CD4-positive, alpha-beta T cell treated with Interleukin-12 subunit alpha and Interleukin-12 subunit beta, for 1 hour (primary cell): Measurements from ENCODE around the gene MRPL46.
"Not testable (repeated sequence)": the region's sequence is repeated elsewhere in the genome, so short reads cannot be mapped to it uniquely, and the experiment has no call there.

Experiments used
- DNase-seq: peaks from one replicate; pipeline ENCODE4 v3.0.0-alpha.2; 2020

MRPL46 gene

GRCh38 chr15:88477126-88477525 is 9.9 kb upstream of the MRPL46 start:
- DNase-seq, result no peak

- DNase-seq, result peak; percentile 40
These were observed 9.5 kb upstream of the MRPL46 start for GRCh38 chr15:88476635-88477060.

GRCh38 chr15:88473661-88474293 is 6.6 kb upstream of the MRPL46 start:
- DNase-seq, result not testable (repeated sequence)

- DNase-seq, result no peak
These were observed 5.0 kb upstream of the MRPL46 start for GRCh38 chr15:88472225-88472624.

- DNase-seq, result no peak
These were observed 3.6 kb upstream of the MRPL46 start for GRCh38 chr15:88470625-88471372.

GRCh38 chr15:88469321-88469720 is 2.1 kb upstream of the MRPL46 start:
- no peak for DNase-seq

- not testable (repeated sequence) for DNase-seq
These were observed 1.5 kb upstream of the MRPL46 start for GRCh38 chr15:88468721-88469120.

- no peak for DNase-seq
These were observed 844 bp upstream of the MRPL46 start for GRCh38 chr15:88467935-88468528.

- DNase-seq, result no peak
These were observed 1.5 kb downstream of the MRPL46 start for GRCh38 chr15:88465633-88466224.

- no peak for DNase-seq
These were observed 3.2 kb downstream of the MRPL46 start for GRCh38 chr15:88463870-88464532.

- DNase-seq, result no peak
These were observed 10.5 kb downstream of the MRPL46 start for GRCh38 chr15:88456733-88457132.

GRCh38 chr15:88454867-88455810 is 12.0 kb downstream of the MRPL46 start:
- DNase-seq, result peak; percentile 24

- no peak for DNase-seq
These were observed 13.0 kb downstream of the MRPL46 start for GRCh38 chr15:88454236-88454635.

GRCh38 chr15:88453651-88454050 is 13.5 kb downstream of the MRPL46 start:
- no peak for DNase-seq

- peak; percentile 33 for DNase-seq
These were observed 16.9 kb downstream of the MRPL46 start for GRCh38 chr15:88450125-88450798.

- DNase-seq, result no peak
These were observed 17.6 kb downstream of the MRPL46 start for GRCh38 chr15:88449581-88449980.

GRCh38 chr15:88448991-88449461 is 18.2 kb downstream of the MRPL46 start:
- DNase-seq, result no peak

- DNase-seq, result no peak
These were observed 19.4 kb downstream of the MRPL46 start for GRCh38 chr15:88447741-88448140.

GRCh38 chr15:88447206-88447605 is 20.0 kb downstream of the MRPL46 start:
- no peak for DNase-seq

GRCh38 chr15:88441076-88441730 is 26.0 kb downstream of the MRPL46 start:
- no peak for DNase-seq

- no peak for DNase-seq
These were observed 27.2 kb downstream of the MRPL46 start for GRCh38 chr15:88440021-88440420.
